ENCODE results near the gene CXCL14. TPM values are rescaled to one million over a fixed set of nuclear protein-coding genes. Genes with fewer than 3 reads are reported as not detected.

The CXCL14 gene
- total and polyA plus RNA-seq, 2 of the 4 experiments (the other 2 are of a cell fraction) = not detected

DNA sequence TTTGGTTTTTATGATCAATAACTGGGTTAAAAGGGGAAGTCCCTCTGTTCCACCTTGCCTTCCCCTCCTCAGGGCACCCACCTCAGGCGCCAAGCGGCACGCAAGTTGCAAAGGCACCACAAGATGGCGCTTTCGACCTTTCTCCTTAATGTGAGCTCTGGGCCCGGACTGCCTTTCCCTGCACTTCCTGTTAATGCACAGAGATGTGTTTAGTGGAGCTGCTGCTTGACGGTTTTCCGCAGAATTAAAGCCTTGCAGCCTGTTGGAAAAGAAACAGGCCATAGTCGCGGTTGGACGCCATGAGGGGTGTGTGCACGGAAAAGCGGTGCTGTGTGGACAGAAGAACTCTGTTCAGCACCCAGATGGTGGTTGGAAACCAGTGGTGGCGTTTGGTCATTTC is 17.9 kb downstream of the CXCL14 start:
- H3K4ac ChIP-seq (ENCODE audit: low read depth, low read length) = no peak overlapping the region
- in situ Hi-C loops (cut with MboI; ENCODE audit: low sequenced_read_pairs) = loop anchor here (10.0 to 25.0 kb wide), 2 partner anchors 274 to 651 kb away; partner anchors contain the start of gene SLC25A48
- no peak overlapping the region for H3K14ac ChIP-seq (replicated peaks; ENCODE audit: low read depth, low read length)
- H3K27ac ChIP-seq (ENCODE audit: insufficient read depth, low read length) = no peak overlapping the region
- H4K8ac ChIP-seq (ENCODE audit: low read depth in 2 of 2, low read length in 2 of 2) = no peak overlapping the region
- H2AK5ac ChIP-seq (ENCODE audit: low read depth, low read length) = no peak overlapping the region
- no peaks in the 10 kb centered on the region for H4K20me1 ChIP-seq (ENCODE audit: insufficient read depth, low read length)
- H3K56ac ChIP-seq (ENCODE audit: extremely low read depth, insufficient read depth, low read length) = no peak overlapping the region
- no CpG with 5 or more reads among the region's 14 CpGs for WGBS, 2 experiments (ENCODE audit: extremely low coverage in 2 of 2, insufficient read length in 1 of 2)
- ChIA-PET POLR2A (ENCODE audit: unreplicated experiment) (no interaction called here), CTCF (interaction anchor here (0.6 to 2.5 kb wide), 14 partner anchors 9 to 274 kb away, joined by 3 to 21 read pairs (median 3); partner anchors contain the start of gene SLC25A48)
- no peak overlapping the region for H2AK9ac ChIP-seq (replicated peaks; ENCODE audit: low read depth, low read length, poor library complexity)
- no TSS peak for BruUV-seq (replicated peaks)
- H3K79me1 ChIP-seq (ENCODE audit: low read depth in 1 of 2, low read length in 2 of 2) = no peaks in the 10 kb centered on the region
- H3K27me3 ChIP-seq (ENCODE audit: control insufficient read depth, insufficient read depth, low read length) = peaks cover 26% of the 10 kb centered on the region
- H3K36me3 ChIP-seq (ENCODE audit: control insufficient read depth, insufficient read depth, low read length) = no peaks in the 10 kb centered on the region
- peak overlapping the region; percentile 85 for H2AFZ ChIP-seq (replicated peaks; ENCODE audit: low read length, poor library complexity)
- no peaks in the 10 kb centered on the region for H3K9me1 ChIP-seq (ENCODE audit: insufficient read depth, low read length)
- peak overlapping the region; percentile 58; the same call in 1 of the 2 replicates for H3K4me2 ChIP-seq (ENCODE audit: low read depth, low read length)
- H2BK5ac ChIP-seq (ENCODE audit: low read depth, low read length, poor library complexity, severe bottlenecking) = no peak overlapping the region
- no peak overlapping the region for H2BK120ac ChIP-seq (ENCODE audit: low read depth, low read length)
- H3K23ac ChIP-seq (ENCODE audit: low read depth, low read length) = no peak overlapping the region
- DNase-seq (peak; percentile 70), ATAC-seq (ENCODE audit: low read depth) (peak; percentile 99)
- peak; percentile 66 for TF ChIP-seq SMC3 (IDR thresholded peaks at IDR 0.05; ENCODE audit: low read depth, low read length)
- TF ChIP-seq CTCF (conservative IDR thresholded peaks at IDR 0.05; ENCODE audit: low read depth, low read length) = peak; percentile 80
- TF ChIP-seq POLR2A (IDR thresholded peaks at IDR 0.05; ENCODE audit: low read depth, low read length) = no peak
- TF ChIP-seq RAD21 (IDR thresholded peaks at IDR 0.05; ENCODE audit: low read length) = peak; percentile 72
- H3K18ac ChIP-seq (ENCODE audit: low read depth, low read length) = no peak overlapping the region
- intact Hi-C loops (cut with micrococcal nuclease) = loop anchor here (1.0 to 10.0 kb wide), 2 partner anchors 269 to 654 kb away; no protein-coding TSS in a partner anchor
- no peaks in the 10 kb centered on the region for H3K4me1 ChIP-seq (ENCODE audit: control insufficient read depth, insufficient read depth, low read length)
- H3K4me3 ChIP-seq (ENCODE audit: insufficient read depth, low read depth, low read length) = no peak overlapping the region
- H2BK20ac ChIP-seq (ENCODE audit: low read depth, low read length) = no peak overlapping the region
- H4K91ac ChIP-seq (ENCODE audit: insufficient read depth, low read depth, low read length) = no peak overlapping the region
- H4K5ac ChIP-seq (ENCODE audit: low read depth, low read length) = no peak overlapping the region
- H3K9ac ChIP-seq (ENCODE audit: low read depth, low read length) = peak overlapping the region; percentile 54; the same call in 1 of the 2 replicates
- dilution Hi-C loops (cut with HindIII; ENCODE audit: low sequenced_read_pairs, unreplicated experiment) = loop anchor here (25.0 kb wide), 1 partner anchor 99 kb away; the partner anchor contains the start of gene TIFAB
- no peaks in the 10 kb centered on the region for H3K9me3 ChIP-seq (ENCODE audit: control insufficient read depth, insufficient read depth, low read length)
- H2BK15ac ChIP-seq (ENCODE audit: low read depth, low read length) = no peak overlapping the region

Data from IMR-90 (cell line).